Choroid plexus epithelial cell (primary cell): ENCODE results near the gene PITPNM2.

Source experiments
- DNase-seq: peaks from one replicate; pipeline ENCODE4 v3.0.0-alpha.2; 2010; ENCODE audit warnings: low read depth
- H3K4me3 ChIP-seq: 2 replicates; pipeline ENCODE4 v1.5.1; 2011; ENCODE audit warnings: low read depth, mild to moderate bottlenecking, control low read depth, low read length, moderate library complexity
- TF ChIP-seq, protein P1 (sequence below): conservative IDR thresholded peaks from 2 replicates; pipeline ENCODE4 v1.5.1; 2011; ENCODE audit warnings: low read depth, mild to moderate bottlenecking, control low read depth, inconsistent platforms, low read length, moderate library complexity

The PITPNM2 gene

DNA sequence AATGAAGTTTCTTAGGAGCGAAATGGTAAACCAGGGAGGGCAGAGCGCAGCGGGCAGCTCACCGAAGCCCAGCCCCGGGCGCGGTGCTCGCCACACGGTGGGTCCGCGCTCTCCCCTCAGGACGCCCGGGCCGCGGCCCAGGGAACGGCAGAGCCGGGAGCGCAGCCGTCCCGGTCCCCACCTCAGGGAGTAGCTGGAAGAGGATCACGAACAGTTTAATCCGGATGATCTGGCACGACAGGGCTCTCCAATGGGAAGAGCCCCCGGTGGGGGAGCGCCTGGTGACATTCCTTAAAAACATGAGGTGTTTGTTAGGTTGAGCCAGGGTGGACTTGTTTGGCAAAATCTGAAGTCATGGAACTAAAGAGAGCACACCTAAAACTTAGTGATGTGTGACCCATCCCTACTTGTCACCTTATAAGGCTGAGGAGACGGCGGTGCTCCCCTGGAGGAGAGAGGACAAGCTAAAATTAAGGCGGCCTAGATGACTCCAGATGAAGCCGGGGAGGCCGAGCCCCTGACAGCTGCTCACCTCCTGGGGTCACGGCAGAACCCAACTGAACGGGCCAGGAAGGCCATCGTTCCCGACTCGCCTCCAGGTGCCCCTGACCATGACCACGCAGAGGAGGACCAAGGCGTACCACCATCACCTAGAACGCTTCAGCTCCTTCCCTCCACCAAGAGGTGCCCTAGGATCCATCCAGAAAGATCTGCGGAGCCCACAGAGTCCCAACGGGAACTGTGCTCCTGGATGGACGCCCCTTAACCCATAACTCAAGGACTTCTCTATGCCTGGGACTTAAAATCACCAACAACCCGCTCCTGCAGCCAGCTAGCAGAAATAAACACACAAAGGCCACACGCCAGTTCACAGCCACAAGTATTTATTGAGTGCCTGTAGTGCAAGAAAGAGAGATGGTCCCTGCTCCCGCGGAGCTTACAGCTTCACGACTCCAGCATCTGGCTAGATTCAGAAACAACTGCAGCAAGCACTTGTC is 866 bp upstream of the PITPNM2 start:
- TF ChIP-seq, protein P1, sequence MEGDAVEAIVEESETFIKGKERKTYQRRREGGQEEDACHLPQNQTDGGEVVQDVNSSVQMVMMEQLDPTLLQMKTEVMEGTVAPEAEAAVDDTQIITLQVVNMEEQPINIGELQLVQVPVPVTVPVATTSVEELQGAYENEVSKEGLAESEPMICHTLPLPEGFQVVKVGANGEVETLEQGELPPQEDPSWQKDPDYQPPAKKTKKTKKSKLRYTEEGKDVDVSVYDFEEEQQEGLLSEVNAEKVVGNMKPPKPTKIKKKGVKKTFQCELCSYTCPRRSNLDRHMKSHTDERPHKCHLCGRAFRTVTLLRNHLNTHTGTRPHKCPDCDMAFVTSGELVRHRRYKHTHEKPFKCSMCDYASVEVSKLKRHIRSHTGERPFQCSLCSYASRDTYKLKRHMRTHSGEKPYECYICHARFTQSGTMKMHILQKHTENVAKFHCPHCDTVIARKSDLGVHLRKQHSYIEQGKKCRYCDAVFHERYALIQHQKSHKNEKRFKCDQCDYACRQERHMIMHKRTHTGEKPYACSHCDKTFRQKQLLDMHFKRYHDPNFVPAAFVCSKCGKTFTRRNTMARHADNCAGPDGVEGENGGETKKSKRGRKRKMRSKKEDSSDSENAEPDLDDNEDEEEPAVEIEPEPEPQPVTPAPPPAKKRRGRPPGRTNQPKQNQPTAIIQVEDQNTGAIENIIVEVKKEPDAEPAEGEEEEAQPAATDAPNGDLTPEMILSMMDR, result no peak

DNA sequence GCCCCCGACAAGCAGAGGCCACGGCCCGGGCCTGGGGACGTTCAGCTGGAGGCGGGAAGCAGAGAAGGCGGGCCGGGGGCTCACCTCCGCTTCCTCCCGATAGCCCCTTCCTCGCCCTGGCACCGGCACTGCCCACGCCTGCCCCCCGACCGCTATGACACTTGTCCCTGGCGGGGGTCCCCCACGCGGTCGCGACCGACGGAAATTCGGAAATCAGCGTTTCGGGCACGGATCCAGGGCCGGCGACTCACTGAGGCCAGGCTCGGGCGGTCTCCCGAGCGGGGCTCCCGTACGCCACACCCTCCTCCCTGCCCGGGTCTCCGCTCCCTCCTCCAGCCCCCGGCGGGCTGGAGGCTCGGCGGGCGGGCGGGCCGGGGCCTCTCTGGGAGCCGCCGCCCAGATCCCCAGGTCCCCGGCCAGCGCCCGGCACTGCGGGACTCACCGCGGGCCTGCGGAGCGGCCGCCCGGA is 581 bp downstream of the PITPNM2 start:
- H3K4me3 ChIP-seq, result peak overlapping the region; percentile 68
- TF ChIP-seq, protein P1, result no peak
- DNase-seq, result no peak

More for the DNA sequence above, 866 bp upstream of the PITPNM2 start:
- H3K4me3 ChIP-seq, result peak overlapping the region; percentile 68
- DNase-seq, result no peak

DNA sequence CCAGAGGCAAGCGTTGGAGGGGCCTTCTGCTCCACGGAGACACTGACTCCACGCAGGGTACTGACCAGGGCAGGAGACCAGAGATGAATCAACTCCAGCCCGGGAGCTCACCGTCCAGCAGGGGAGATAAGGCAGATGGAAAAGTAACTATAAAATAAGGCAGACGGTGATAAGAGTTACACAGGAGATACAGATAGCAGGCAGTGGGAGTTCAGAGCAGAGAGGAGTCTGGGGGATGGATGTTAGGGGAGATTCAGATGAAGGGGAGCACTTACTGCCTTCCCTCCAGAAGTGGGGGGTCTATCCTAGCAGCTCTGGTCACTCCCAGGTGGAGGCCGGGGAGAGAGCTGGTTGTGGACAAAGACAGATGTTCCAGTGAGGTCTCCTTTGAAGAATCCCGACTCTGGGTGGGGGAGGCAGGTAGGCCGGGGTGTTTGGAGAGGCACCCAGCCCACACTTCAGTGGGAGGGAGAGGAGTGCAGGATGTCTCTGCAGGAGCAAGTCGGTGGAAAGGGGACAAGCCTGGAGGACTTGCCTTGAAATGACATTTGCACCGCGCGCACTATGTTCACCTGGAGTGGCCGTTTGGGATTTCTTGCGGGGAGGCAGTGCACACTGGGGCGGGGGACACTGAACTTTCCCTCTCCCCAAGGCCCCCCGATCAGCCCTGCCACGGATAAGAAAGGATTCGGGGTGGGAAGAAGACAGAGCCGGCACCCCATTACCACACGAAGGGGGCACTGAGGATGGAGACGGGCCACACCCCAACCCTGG is 1.2 kb downstream of the PITPNM2 start:
- TF ChIP-seq, protein P1, result no peak
- H3K4me3 ChIP-seq, result peak overlapping the region; percentile 68
- DNase-seq, result no peak

- no peak for DNase-seq
- no peak overlapping the region for H3K4me3 ChIP-seq
- TF ChIP-seq, protein P1, result no peak
Observed at GRCh38 chr12:123149088-123149487, 1.8 kb downstream of the PITPNM2 start.

DNA sequence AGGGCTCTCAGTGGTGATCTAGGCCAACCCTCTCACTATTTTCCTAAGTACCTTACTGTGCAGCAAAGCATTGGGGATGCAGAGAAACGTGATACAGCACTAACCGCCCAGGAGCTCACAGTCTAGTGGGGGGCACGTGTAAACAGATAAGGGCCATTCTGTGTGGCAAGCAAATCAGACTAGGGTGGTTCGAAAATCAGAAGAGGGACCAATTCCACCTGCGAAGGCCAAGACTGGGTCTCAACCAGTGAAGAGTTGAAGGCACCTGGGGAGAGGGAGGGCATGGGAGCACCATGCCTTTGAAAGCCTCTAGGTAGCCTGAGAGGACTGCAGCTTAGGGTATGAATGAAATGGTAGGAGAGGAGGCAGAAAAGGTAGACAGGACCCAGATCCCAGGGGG is 2.2 kb downstream of the PITPNM2 start:
- no peak overlapping the region for H3K4me3 ChIP-seq
- DNase-seq, result no peak
- TF ChIP-seq, protein P1, result no peak

GRCh38 chr12:123148223-123148622 is 2.7 kb downstream of the PITPNM2 start:
- DNase-seq, result no peak
- TF ChIP-seq, protein P1, result no peak
- no peak overlapping the region for H3K4me3 ChIP-seq
